GM10248 (cell line): ENCODE measurements around the gene CYP19A1.

Experiments
- CTCF ChIA-PET: fragments of 300-600 bp; sonication (Branson Sonifier 250); formaldehyde crosslinking; extraction: SDS; loops from one replicate; lab custom pipeline; 2021; ENCODE audit warnings: antibody characterized with exemption; lab: Yijun Ruan, JAX
- POLR2A ChIA-PET: fragments of 350-650 bp; sonication (Branson Sonifier 250); formaldehyde crosslinking; extraction: SDS; loops from one replicate; lab custom pipeline; 2020; ENCODE audit warnings: antibody characterized with exemption; lab: Yijun Ruan, JAX
- DNase-seq: peaks from one replicate; pipeline ENCODE4 v3.0.0; 2012; ENCODE audit errors: extremely low spot score
- CTCF ChIP-seq: IDR thresholded peaks from 2 replicates; pipeline ENCODE4 v1.5.1; 2012; ENCODE audit warnings: mild to moderate bottlenecking, low read depth; ENCODE audit errors: extremely low read depth, missing control alignments, control extremely low read depth

Gene CYP19A1

DNA sequence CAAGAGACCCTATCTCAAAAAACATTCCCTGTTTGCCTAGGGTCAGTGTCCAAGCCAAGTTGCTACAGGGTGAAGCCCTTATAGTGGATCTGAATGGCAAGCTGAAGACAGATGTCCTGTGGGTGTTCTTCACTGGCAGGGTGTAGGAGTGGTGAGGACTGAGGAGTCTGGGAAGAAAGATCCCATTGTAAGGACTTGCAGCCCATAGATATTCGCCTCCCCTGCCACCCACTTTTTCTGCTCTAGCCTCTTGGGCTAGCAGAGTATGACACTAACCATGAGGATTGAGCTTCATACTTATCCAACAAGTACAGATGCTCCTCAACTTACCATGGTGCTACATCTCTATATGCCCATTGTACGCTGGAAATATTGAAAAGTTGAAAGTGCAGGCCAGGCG lies 13.2 kb downstream of the CYP19A1 start:
- POLR2A ChIA-PET = no interaction called here
- TF ChIP-seq CTCF = no peak
- CTCF ChIA-PET = interaction anchor here (1.3 to 1.9 kb wide), 3 partner anchors 16 to 43 kb away, joined by 3 to 4 read pairs (median 3); no protein-coding TSS in a partner anchor
- no peak for DNase-seq

GRCh38 chr15:51323749-51324148 lies 14.6 kb downstream of the CYP19A1 start:
- no peak for DNase-seq
- ChIA-PET POLR2A (no interaction called here), CTCF (interaction anchor here (1.1 to 1.9 kb wide), 3 partner anchors 25 to 161 kb away, joined by 3 to 5 read pairs (median 4); no protein-coding TSS in a partner anchor)
- TF ChIP-seq CTCF = no peak

- TF ChIP-seq CTCF = no peak
- ChIA-PET CTCF (interaction anchor here (1.1 to 1.4 kb wide), 3 partner anchors 24 to 160 kb away, joined by 3 to 5 read pairs (median 3); no protein-coding TSS in a partner anchor), POLR2A (no interaction called here)
- DNase-seq = no peak
Observed at GRCh38 chr15:51322621-51323296, 15.6 kb downstream of the CYP19A1 start.

DNA sequence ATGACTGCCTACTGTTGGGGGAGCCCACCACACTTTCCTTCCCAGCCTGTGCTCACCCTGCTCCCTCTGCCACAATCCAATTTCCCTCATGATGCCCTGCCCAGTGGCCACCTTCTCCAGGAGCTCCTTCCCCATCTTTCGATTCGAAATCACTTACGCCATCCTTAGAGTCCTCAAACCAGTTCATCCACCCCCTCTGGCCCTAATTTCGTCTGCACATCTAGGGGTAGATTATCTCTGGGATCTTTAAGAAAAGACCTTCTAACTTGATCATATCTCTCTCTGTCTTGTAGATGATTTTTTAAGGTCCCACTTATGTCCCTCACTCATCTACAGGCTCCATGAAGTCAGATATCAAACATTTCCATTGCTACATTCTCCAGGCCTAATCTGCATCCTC lies 17.1 kb downstream of the CYP19A1 start:
- no peak for TF ChIP-seq CTCF
- ChIA-PET POLR2A (no interaction called here), CTCF (interaction anchor here (1.2 to 1.5 kb wide), 2 partner anchors 12 to 59 kb away, joined by 3 to 4 read pairs; no protein-coding TSS in a partner anchor)
- no peak for DNase-seq

- DNase-seq = no peak
- no peak for TF ChIP-seq CTCF
- POLR2A ChIA-PET = no interaction called here
- CTCF ChIA-PET = interaction anchor here (1.5 kb wide), 2 partner anchors 13 to 34 kb away, joined by 3 to 4 read pairs; no protein-coding TSS in a partner anchor
Observed at GRCh38 chr15:51320843-51321242, 17.6 kb downstream of the CYP19A1 start.

DNA sequence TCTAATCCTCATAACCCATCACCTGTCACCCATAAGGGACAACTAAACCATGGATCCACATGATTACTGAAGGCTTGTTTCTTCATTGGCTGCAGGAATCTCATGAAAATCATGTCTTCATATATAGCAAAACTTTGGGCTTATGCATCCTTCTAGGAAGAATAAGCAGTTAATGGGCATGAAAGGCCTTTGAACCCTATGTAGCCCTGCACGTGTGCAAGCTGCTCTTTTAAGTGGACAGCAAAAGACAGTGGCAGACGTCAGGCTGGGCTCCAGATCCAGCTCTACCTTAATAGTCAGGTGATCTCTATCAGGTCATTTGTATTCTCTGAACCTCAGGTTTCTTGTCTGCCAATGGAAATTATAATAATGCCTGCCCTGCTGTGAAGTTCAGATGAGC lies 18.9 kb downstream of the CYP19A1 start:
- DNase-seq = no peak
- ChIA-PET CTCF (interaction anchor here (1.1 to 2.2 kb wide), 3 partner anchors 9 to 127 kb away, joined by 3 to 6 read pairs (median 4); no protein-coding TSS in a partner anchor), POLR2A (no interaction called here)
- no peak for TF ChIP-seq CTCF
